ENCODE measurements around the gene RAB28.

DNA sequence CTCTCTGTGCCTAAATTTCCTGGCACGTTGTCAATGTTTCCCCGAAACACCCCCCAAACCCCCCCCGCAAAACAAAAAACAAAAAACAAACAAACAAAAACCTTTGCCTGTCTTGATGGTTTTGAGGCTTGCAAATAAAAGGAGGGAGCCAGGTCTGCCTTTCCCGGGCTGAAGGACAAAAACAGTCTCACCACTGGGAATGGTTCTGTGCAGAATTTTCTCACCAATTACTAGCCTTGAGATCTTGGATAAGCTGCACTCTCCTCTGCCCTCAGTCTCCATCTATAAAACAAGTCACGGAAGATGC is 44.6 kb upstream of the RAB28 start:
- TF ChIP-seq, protein P1, sequence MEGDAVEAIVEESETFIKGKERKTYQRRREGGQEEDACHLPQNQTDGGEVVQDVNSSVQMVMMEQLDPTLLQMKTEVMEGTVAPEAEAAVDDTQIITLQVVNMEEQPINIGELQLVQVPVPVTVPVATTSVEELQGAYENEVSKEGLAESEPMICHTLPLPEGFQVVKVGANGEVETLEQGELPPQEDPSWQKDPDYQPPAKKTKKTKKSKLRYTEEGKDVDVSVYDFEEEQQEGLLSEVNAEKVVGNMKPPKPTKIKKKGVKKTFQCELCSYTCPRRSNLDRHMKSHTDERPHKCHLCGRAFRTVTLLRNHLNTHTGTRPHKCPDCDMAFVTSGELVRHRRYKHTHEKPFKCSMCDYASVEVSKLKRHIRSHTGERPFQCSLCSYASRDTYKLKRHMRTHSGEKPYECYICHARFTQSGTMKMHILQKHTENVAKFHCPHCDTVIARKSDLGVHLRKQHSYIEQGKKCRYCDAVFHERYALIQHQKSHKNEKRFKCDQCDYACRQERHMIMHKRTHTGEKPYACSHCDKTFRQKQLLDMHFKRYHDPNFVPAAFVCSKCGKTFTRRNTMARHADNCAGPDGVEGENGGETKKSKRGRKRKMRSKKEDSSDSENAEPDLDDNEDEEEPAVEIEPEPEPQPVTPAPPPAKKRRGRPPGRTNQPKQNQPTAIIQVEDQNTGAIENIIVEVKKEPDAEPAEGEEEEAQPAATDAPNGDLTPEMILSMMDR (IDR thresholded peaks at IDR 0.05; ENCODE audit: low read length), result no peak
- no peak for TF ChIP-seq EZH2 (IDR thresholded peaks at IDR 0.05; ENCODE audit: borderline replicate concordance, low read length)
